Activated CD4-positive, CD25-positive, alpha-beta regulatory T cell treated with anti-CD3 and anti-CD28 coated beads, Interleukin-2, amount 50 U/mL, for 16 hours (primary cell): ENCODE data around the gene ADGRB3.

ENCODE experiments used
- DNase-seq: peaks from one replicate; pipeline ENCODE4 v3.0.0-alpha.2; 2020; ENCODE audit warnings: low read depth, low spot score

The ADGRB3 gene

DNA sequence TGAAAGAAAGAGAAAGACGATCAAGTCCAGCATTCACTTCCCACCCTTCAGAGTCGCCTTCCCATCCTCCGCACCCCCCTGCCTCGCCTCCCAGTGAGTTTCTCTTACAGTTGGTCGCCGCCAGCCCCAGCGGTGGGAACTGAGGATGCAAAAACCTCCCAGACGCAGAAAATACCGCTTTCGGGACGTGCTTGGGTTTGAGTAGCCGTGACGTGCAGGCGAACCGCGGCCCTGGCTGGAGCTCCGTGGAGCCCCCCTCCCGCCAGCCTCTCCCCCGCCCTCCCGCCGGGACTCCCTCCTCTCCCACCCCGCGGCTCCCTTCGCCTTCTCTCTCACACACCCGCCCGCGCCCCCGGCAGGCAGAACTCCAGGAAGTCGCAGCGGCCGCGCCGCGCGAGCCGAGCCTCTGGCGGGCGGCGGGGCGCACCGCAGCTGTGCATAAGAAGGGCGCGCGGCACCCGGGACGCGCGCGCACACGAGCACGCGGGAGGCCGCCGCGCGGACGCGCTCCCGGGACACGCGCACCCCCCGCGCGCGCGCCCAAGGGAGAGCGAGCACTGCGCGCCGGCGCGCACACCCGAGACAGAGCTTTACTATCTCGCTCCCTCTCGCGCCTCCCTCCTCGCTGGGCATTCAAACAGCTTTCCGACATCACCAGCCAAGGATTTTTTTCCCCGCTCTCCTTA lies at the start of gene ADGRB3:
ADGRB3 (plus strand) TSS at position 557 of the 686 bp plus-strand sequence. CDS start 3,394 bp downstream, outside the sequence.
- DNase-seq: no peak

- no peak for DNase-seq
These were observed 41.5 kb upstream of the ADGRB3 start for GRCh38 chr6:68593558-68593957.

DNA sequence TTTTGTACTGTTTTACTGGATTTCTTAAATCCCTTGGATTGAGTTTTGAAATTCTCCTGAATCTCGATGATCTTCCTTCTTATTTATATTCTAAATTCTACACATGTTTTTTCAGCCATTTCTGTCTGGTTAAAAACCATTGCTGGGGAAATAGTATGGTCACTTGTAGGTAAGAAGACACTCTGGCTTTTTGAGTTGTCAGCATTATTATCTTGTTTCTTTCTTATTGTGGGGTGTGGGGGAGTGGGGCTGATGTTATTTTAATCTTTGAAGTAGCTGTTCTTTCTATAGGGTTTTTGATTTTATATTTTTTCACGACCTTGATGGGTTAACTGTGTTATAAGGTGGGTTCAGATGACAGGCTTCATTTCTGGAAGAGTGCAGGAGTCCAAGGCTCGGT lies 37.4 kb upstream of the ADGRB3 start:
- no peak for DNase-seq

DNA sequence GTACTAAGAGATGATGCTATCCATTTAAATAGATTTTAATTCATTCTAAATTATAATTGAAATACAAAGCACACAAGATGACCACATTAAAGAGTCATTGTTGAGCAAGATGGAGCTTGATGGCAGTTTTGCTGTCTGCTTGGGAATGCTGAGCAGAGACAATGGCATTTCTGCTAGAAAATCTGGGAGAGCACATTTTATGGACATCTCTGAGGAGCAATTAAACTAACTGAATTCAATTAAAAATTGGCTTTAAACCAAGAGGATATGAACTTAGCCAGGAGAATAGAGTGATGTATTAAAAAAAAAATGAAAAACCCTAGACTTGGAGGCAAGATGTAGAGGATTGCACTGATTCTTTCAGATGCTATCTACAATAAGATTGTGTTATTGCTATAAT lies 19.1 kb upstream of the ADGRB3 start:
- no peak for DNase-seq

DNA sequence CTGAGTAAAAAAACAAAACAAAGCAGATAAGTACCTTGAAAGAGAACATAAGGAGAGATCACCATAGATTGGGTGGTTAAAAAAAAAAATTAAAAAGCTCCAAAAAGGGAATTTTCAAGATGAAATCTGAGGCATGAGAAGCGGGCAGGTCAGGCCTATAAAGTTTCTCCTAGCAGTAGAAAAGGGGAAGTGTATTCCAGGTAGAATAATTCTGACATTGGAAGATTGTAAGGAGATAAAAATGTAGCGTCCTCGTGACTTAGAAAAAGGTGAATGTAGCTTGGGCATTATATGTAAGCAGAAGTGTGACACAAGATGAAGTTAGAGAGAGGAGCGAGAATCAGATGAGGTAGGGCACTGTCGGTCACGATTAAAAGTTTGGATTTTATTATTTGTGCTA lies 9.1 kb upstream of the ADGRB3 start:
- DNase-seq: no peak

DNA sequence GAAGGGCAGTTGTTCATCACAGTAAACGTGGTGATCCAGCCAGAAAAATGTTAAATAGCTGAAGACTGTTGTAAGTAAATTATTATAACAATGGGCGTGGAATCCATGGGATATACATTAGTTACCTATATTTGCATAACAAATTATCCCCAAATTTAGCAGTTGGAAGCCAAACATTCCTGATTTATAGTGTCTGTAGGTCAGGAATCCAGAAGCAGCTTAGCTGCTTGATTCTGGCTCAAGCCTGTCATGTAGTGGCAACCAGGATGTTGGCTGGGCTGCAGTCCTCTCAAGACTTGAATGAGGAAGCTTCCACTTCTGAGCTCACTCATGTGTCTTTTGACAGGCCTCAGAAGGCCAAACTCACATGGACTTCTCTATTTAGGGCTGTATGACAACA lies 6.9 kb upstream of the ADGRB3 start:
- no peak for DNase-seq

DNA sequence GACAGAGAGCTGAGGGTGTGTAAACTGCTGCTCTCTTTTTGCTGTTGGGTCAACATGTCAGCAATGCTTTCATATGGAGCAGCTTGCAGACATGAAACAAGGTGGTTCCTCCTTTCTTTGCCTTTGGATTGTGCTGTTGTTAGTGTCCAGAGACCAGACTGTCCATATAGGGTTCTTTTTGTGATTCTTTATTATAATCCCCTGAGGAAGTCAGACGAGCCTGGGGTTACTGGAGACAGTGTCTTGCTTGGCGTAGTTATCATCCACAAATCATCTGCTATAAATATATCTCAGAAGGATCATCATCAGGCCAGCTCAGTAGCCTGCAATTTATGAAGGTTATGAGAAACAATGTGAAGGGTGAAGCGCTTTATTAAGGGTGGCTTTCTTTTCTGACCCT lies 2.3 kb upstream of the ADGRB3 start:
- DNase-seq: no peak

GRCh38 chr6:68633281-68633971 lies 1.7 kb upstream of the ADGRB3 start:
- no peak for DNase-seq

- no peak for DNase-seq
These were observed 933 bp upstream of the ADGRB3 start for GRCh38 chr6:68633972-68634725.

- no peak for DNase-seq
These were observed 277 bp downstream of the ADGRB3 start for GRCh38 chr6:68635412-68635705.

DNA sequence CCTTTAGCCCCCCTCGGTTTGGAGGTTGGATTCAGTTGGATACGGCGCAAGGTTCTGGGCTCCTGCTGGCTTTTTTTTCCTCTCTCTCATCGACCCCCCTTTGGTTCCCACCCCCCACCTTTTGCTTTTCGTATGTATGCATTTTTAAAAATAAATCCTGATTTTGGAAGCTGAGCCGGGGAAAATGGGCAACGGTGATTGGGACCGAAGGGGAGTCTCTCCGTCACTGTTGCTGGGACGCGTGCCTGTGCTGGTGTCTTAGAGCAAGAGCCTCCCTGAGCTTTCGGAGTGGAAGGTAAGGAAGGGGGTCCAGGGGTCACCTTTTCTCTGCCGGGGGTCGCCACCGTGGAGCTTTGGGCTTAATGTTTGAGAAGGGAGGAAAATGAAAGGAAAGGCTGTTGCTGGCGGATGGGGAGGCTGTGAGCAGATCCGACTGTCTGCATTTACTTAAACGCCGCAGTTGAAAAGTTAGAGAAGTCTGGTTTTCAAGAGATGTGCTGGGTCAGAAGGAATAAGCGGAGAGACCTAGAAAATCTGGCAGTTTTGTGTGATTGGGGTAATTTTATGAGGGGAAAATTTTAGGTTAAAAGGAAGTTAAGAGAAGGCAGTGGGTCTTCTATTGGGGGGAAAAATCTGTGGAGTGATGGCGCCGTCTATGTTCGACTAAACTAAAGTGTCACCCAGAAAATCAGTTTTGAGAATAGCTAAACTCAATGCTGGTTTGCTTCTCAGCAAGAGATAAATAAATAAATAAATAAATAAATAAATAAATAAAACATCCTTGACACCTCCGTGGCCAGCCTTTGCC lies 828 bp downstream of the ADGRB3 start:
- DNase-seq: no peak

DNA sequence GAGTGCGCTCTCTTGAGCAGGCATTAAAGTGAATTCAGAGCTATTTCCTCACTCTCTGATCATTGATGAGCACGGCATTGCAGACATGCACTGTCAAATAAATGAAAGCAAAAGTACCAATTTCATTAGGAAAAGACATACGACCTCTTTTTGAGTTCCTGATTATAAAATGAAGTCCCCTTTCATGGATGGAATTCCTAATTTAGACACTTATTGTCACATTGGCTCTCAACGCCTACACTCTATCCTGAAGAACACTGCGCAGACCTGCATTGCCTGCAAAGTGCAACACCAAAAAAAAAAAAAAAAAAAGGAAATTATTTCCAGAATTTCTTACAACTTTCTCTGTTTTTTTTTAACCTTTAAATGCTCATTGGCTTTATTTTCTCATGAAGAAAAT lies 1.6 kb downstream of the ADGRB3 start:
- no peak for DNase-seq

DNA sequence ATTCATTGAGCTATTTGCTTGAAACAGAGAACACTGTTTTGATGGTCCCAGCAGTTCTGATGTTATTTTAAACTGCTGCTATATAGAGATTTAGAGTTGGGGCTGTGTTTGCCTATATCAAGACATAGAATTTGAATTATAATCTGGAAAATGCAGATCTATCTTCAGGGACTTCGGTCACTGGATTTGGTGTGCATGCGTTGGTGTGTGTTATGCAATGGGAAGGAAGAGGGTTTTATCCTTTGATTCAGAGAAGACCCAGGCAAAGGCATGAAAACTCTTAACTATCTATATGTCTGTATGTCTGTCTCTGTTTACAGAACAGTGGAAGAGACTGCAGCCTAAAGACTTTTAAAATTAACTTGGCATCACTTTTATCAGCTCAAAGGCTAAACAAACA lies 2.0 kb downstream of the ADGRB3 start:
- no peak for DNase-seq

- DNase-seq: no peak
These were observed 2.7 kb downstream of the ADGRB3 start for GRCh38 chr6:68637782-68638181.

- no peak for DNase-seq
These were observed 3.3 kb downstream of the ADGRB3 start for GRCh38 chr6:68638230-68638900.

GRCh38 chr6:68639211-68639610 lies 4.1 kb downstream of the ADGRB3 start:
- DNase-seq: no peak

DNA sequence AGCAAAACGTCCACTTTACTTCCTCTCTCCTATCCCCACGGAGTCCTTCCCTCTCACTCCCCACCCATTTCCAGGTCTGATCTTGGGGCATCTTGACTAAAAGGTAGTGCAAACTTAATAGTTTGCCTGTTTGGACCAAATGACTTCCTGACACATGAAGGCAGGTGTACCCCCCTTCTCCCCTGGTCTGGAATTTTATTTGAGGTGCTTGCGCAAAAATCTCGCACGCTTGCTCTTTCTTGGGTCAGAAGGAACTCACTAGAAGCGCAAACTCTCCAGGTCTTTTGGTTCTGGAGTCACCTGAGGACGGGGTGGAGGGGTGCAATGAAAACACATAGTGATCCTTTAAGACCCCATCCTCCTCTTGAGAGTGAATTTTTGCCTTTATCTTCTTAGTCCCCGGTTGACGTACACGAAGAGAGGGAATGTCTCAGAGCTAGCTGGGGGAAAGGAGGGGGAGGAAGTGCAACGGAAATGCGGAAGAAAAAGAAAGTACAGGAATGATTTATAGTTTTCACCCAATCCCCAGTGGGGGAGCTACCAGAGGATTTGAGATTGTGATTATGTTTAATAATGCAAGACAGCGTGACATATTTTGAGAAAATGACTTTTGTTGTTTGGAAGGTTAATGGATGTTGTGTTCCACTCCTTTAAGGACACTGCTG lies 4.9 kb downstream of the ADGRB3 start:
- DNase-seq: no peak

DNA sequence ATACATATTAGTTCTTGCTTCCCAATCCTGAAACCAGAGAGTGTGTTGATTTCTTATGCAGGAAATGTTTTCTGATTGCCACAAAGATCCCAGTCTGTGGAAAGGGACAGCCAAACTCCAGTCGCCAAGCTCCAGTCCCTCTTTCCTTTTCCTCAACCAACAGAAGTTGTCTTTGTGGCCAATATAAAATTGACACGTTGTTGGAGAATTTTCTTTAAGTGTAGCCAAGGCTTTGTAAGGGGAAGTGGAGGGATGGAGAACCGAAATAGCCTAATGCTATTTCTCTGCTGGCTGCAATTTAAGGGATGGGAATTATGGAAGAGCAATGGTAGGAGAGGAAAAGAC lies 5.4 kb downstream of the ADGRB3 start:
- DNase-seq: no peak

DNA sequence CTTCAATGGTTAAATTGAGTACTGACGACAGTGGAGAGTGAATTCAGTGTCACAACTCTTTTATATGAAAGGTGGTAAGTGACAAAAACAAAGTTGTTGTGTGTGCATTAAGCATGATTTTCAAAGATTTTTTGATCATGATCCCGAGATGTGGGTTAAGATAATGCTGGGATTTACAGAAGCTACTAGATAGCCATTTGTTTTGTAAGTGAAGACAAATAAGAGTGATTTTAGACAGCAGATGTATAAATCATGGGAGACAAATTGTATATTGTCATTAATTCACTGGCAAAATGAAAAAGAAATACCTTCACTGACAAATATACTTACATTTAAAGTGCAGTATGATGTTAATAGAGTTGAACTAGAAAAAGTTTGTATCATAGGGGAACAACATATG lies 6.1 kb downstream of the ADGRB3 start:
- DNase-seq: no peak

GRCh38 chr6:68642081-68642480 lies 7.0 kb downstream of the ADGRB3 start:
- no peak for DNase-seq

DNA sequence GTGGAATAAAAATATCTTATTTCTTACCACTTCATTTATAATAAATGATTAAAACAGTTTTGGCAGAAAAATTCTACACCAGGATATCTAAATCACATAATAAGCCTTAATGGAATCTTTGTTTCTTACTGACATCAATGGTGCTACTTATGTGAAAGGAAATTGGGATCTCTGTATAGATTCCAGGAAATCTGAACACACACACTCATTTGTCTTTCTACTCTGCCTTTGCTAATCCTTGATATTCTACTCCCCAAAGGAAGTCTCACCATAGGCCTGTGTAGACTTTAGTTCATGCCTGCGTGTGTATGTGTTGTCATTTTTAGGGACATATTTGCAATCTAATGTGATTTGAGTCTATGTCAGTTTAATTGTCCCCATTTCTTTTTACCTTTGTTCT lies 7.9 kb downstream of the ADGRB3 start:
- DNase-seq: no peak
